Lower leg skin (tissue), 3 donors: ENCODE results near the gene C4orf51.

ENCODE experiments used
- CTCF ChIP-seq, 3 donors: fragments of 450-650 bp; IDR thresholded peaks; one replicate each; pipeline ENCODE4 v1.5.1; 2016; ENCODE audit warnings: antibody characterized with exemption in 3 of 3, mild to moderate bottlenecking in 3 of 3, moderate library complexity in 2 of 3
- POLR2A ChIP-seq, 2 donors: fragments of 450-650 bp; IDR thresholded peaks; one replicate each; pipeline ENCODE4 v1.6.1; 2016 to 2017; ENCODE audit warnings: antibody characterized with exemption in 2 of 2, mild to moderate bottlenecking in 1 of 2, moderate library complexity in 1 of 2

- TF ChIP-seq CTCF (IDR thresholded peaks at IDR 0.05) (no peak), POLR2A (IDR thresholded peaks at IDR 0.05) (no peak)
These were observed 10.7 kb downstream of the C4orf51 start for GRCh38 chr4:145690610-145691009.
